PFSK-1 (cell line): ENCODE data around the gene PNMA1.

Experiments
- FOXP2 ChIP-seq: optimal IDR thresholded peaks from 2 replicates; pipeline ENCODE3; 2011; ENCODE audit warnings: borderline replicate concordance, control low read depth, inconsistent platforms; ENCODE audit not compliant: insufficient read depth; ENCODE audit errors: extremely low read length, extremely low read depth
- POLR2AphosphoS5 ChIP-seq: IDR thresholded peaks from 2 replicates; pipeline ENCODE4 v1.6.1; 2012; ENCODE audit warnings: low read depth, mild to moderate bottlenecking, control low read depth, low read length, moderate library complexity
- SIN3A ChIP-seq: IDR thresholded peaks from 2 replicates; pipeline ENCODE4 v1.6.1; 2012; ENCODE audit warnings: mild to moderate bottlenecking, low read length, moderate library complexity, borderline replicate concordance; ENCODE audit not compliant: insufficient read depth
- TAF1 ChIP-seq: IDR thresholded peaks from 2 replicates; pipeline ENCODE4 v1.6.1; 2012; ENCODE audit warnings: low read length, control low read depth, borderline replicate concordance; ENCODE audit not compliant: insufficient read depth
- TF ChIP-seq, protein P1 (sequence below), 2 experiments: IDR thresholded peaks; 2 replicates each; pipeline versions ENCODE4 v1.6.1 to v1.8.0; 2011 to 2012; ENCODE audit warnings: low read depth in 2 of 2, low read length in 2 of 2, control low read depth in 1 of 2, inconsistent platforms in 1 of 2, mild to moderate bottlenecking in 1 of 2, moderate library complexity in 1 of 2; ENCODE audit not compliant: insufficient read depth in 1 of 2

GRCh38 chr14:73751157-73751691, 37.0 kb upstream of the PNMA1 start:
- TF ChIP-seq POLR2AphosphoS5: no peak
- TF ChIP-seq, protein P1, sequence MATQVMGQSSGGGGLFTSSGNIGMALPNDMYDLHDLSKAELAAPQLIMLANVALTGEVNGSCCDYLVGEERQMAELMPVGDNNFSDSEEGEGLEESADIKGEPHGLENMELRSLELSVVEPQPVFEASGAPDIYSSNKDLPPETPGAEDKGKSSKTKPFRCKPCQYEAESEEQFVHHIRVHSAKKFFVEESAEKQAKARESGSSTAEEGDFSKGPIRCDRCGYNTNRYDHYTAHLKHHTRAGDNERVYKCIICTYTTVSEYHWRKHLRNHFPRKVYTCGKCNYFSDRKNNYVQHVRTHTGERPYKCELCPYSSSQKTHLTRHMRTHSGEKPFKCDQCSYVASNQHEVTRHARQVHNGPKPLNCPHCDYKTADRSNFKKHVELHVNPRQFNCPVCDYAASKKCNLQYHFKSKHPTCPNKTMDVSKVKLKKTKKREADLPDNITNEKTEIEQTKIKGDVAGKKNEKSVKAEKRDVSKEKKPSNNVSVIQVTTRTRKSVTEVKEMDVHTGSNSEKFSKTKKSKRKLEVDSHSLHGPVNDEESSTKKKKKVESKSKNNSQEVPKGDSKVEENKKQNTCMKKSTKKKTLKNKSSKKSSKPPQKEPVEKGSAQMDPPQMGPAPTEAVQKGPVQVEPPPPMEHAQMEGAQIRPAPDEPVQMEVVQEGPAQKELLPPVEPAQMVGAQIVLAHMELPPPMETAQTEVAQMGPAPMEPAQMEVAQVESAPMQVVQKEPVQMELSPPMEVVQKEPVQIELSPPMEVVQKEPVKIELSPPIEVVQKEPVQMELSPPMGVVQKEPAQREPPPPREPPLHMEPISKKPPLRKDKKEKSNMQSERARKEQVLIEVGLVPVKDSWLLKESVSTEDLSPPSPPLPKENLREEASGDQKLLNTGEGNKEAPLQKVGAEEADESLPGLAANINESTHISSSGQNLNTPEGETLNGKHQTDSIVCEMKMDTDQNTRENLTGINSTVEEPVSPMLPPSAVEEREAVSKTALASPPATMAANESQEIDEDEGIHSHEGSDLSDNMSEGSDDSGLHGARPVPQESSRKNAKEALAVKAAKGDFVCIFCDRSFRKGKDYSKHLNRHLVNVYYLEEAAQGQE (IDR thresholded peaks at IDR 0.05; ENCODE audit: insufficient read depth in 1 of 2, low read depth in 2 of 2, low read length in 2 of 2): no peak
- TF ChIP-seq SIN3A: no peak
- TF ChIP-seq FOXP2: no peak
- no peak for TF ChIP-seq TAF1
